K562 (cell line): Measurements from ENCODE around the gene RECQL5. TPM values are rescaled to one million over a fixed set of nuclear protein-coding genes. Genes with fewer than 3 reads are reported as not detected.
A peak's percentile ranks its signal among the peaks of the same experiment; 100 is the strongest.

Experiments used
- ARID1B ChIP-seq: fragments of 450-650 bp; IDR thresholded peaks from 2 replicates; pipeline ENCODE4 v1.6.1; 2016; ENCODE audit warnings: antibody characterized with exemption, mild to moderate bottlenecking, inconsistent platforms
- BACH1 ChIP-seq: fragments of 200-800 bp; sonication (Bioruptor generic); IDR thresholded peaks from 2 replicates; pipeline ENCODE4 v1.6.1; 2016; ENCODE audit warnings: missing genetic modification characterization, missing compliant biosample characterization
- STAT5A ChIP-seq: IDR thresholded peaks from 2 replicates; pipeline ENCODE4 v1.6.1; 2012; ENCODE audit warnings: low read length, inconsistent platforms, borderline replicate concordance
- ZBTB40 ChIP-seq, 2 experiments: fragments of 450-650 bp in 1 of 2; sonication (generic) in 1 of 2; formaldehyde crosslinking in 1 of 2; IDR thresholded peaks; 2 replicates each; pipeline versions ENCODE4 v1.7.1 to v1.9.0; 2016 to 2022; ENCODE audit warnings: inconsistent platforms in 1 of 2, mild to moderate bottlenecking in 1 of 2, missing genetic modification reagents in 1 of 2
- ZNF282 ChIP-seq: sonication (generic); formaldehyde crosslinking; IDR thresholded peaks from 2 replicates; pipeline ENCODE4 v1.8.1; 2023; ENCODE audit warnings: missing genetic modification reagents
- ZNF347 ChIP-seq: fragments of 450-650 bp; formaldehyde crosslinking; IDR thresholded peaks from 2 replicates; pipeline ENCODE4 v1.4.0; 2020; ENCODE audit warnings: low read depth, mild to moderate bottlenecking, moderate library complexity
- polyA plus RNA-seq, 8 experiments: library from polyadenylated mRNA; depleted of rRNA in 4 of 8; stranded (reverse) in 5 of 8; unstranded in 3 of 8; fragments of >200 nt; fragmentation: Nextera tagmentation in 2 of 8; fragmentation: Illumina TruSeq in 1 of 8; extraction: Ambion mirVana in 2 of 8; extraction: Trizol in 1 of 8; gene quantifications; 2 replicates each; pipeline versions ENCODE4 v1.2.1 to v1.2.3, GENCODE V29; 2011 to 2014; ENCODE audit warnings: inconsistent platforms in 1 of 8, missing spikeins in 1 of 8
- total RNA-seq, 7 experiments: library from RNA; depleted of rRNA in 6 of 7; stranded (reverse); fragments of >200 nt in 6 of 7; fragmentation: Illumina TruSeq in 2 of 7; extraction: Trizol in 2 of 7; gene quantifications; 2 replicates each; pipeline versions ENCODE4 v1.2.1 to v1.2.3, GENCODE V29; 2011 to 2021; ENCODE audit warnings: low replicate concordance in 1 of 7
- TF ChIP-seq, protein P1 (sequence below): fragments of 450-650 bp; IDR thresholded peaks from 2 replicates; pipeline ENCODE4 v1.6.1; 2016; ENCODE audit warnings: mild to moderate bottlenecking

RECQL5 gene
- total and polyA plus RNA-seq, 9 of the 15 experiments (the other 6 are each of a cell fraction or from before 2014, with no cell fraction given) = 4.1 to 34.8 (median 16.4) TPM

DNA sequence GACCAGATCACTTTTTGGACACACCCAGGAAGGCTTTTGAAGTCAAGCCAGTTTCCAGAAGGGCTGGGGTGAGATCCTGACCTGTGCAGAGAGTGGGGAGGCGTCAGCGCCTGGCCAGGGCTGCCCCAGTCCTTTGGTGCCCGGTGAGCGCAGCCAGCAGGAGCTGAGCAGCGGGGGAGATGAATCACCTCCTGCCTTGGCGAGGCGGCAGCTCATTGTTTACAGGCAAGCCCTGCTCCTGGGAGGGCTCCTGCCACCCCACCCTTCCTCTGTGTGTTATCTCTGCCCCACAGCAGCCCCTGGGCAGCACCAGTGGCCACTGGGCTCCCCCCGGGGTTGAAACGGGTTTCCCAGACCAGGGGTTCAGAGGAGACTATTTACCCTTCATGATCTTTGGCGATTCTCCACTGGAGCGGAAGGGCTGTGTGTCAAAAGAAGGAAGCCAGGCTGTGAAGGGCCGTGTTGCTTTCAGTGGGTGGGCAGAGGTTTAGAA, 40.2 kb upstream of the RECQL5 start (continued):
- TF ChIP-seq, protein P1, sequence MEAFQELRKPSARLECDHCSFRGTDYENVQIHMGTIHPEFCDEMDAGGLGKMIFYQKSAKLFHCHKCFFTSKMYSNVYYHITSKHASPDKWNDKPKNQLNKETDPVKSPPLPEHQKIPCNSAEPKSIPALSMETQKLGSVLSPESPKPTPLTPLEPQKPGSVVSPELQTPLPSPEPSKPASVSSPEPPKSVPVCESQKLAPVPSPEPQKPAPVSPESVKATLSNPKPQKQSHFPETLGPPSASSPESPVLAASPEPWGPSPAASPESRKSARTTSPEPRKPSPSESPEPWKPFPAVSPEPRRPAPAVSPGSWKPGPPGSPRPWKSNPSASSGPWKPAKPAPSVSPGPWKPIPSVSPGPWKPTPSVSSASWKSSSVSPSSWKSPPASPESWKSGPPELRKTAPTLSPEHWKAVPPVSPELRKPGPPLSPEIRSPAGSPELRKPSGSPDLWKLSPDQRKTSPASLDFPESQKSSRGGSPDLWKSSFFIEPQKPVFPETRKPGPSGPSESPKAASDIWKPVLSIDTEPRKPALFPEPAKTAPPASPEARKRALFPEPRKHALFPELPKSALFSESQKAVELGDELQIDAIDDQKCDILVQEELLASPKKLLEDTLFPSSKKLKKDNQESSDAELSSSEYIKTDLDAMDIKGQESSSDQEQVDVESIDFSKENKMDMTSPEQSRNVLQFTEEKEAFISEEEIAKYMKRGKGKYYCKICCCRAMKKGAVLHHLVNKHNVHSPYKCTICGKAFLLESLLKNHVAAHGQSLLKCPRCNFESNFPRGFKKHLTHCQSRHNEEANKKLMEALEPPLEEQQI = no peak
- no peak for TF ChIP-seq STAT5A
- no peak for TF ChIP-seq ZBTB40 (IDR thresholded peaks at IDR 0.05)
- TF ChIP-seq ZBTB40 (CRISPR knock-in tag; IDR thresholded peaks at IDR 0.05) = no peak
- no peak for TF ChIP-seq ZNF347 (CRISPR knock-in tag)
- no peak for TF ChIP-seq BACH1 (tag)
- no peak for TF ChIP-seq ZNF282
- TF ChIP-seq ARID1B = peak; percentile 45
